ENCODE data around the gene VEPH1.

VEPH1 gene

GRCh38 chr3:157512534-157512933 is 9.3 kb upstream of the VEPH1 start:
- Histone ChIP-seq H3K9me2 (replicated peaks; ENCODE audit: control insufficient read depth, low read length) (no peaks in the 10 kb centered on the region), H3K4me1 (ENCODE audit: control insufficient read depth, low read length) (no peaks in the 10 kb centered on the region), H3K4me2 (ENCODE audit: low read length) (no peak overlapping the region), H3K27me3 (ENCODE audit: control insufficient read depth, low read length) (no peaks in the 10 kb centered on the region), H3K79me2 (ENCODE audit: control insufficient read depth, low read length) (no peaks in the 10 kb centered on the region), H3K9me3 (ENCODE audit: control insufficient read depth, insufficient read depth, low read length) (no peaks in the 10 kb centered on the region), H3F3A (ENCODE audit: control insufficient read depth, insufficient read depth) (no peaks in the 10 kb centered on the region), H3K36me3 (ENCODE audit: control insufficient read depth, low read length) (no peaks in the 10 kb centered on the region), H3K27ac (ENCODE audit: low read depth, low read length) (no peak overlapping the region), H4K20me1 (ENCODE audit: control insufficient read depth, insufficient read depth, low read depth, low read length) (no peaks in the 10 kb centered on the region), H3K4me3 (ENCODE audit: low read length) (no peak overlapping the region)
- TF ChIP-seq EZH2phosphoT487 (IDR thresholded peaks at IDR 0.05; ENCODE audit: borderline replicate concordance, low read length) (no peak), CTCF (IDR thresholded peaks at IDR 0.05; ENCODE audit: low read depth, low read length, poor library complexity, severe bottlenecking) (no peak)

GRCh38 chr3:157508461-157508860 is 5.2 kb upstream of the VEPH1 start:
- Histone ChIP-seq H3K27me3 (ENCODE audit: control insufficient read depth, low read length) (no peaks in the 10 kb centered on the region), H3K4me2 (ENCODE audit: low read length) (no peak overlapping the region), H4K20me1 (ENCODE audit: control insufficient read depth, insufficient read depth, low read depth, low read length) (no peaks in the 10 kb centered on the region), H3K36me3 (ENCODE audit: control insufficient read depth, low read length) (no peaks in the 10 kb centered on the region), H3K9me2 (replicated peaks; ENCODE audit: control insufficient read depth, low read length) (no peaks in the 10 kb centered on the region), H3F3A (ENCODE audit: control insufficient read depth, insufficient read depth) (no peaks in the 10 kb centered on the region), H3K27ac (ENCODE audit: low read depth, low read length) (no peak overlapping the region), H3K4me1 (ENCODE audit: control insufficient read depth, low read length) (no peaks in the 10 kb centered on the region), H3K79me2 (ENCODE audit: control insufficient read depth, low read length) (no peaks in the 10 kb centered on the region), H3K9me3 (ENCODE audit: control insufficient read depth, insufficient read depth, low read length) (no peaks in the 10 kb centered on the region), H3K4me3 (ENCODE audit: low read length) (no peak overlapping the region)
- no peak for TF ChIP-seq EZH2phosphoT487 (IDR thresholded peaks at IDR 0.05; ENCODE audit: borderline replicate concordance, low read length)
- TF ChIP-seq CTCF (IDR thresholded peaks at IDR 0.05; ENCODE audit: low read depth, low read length, poor library complexity, severe bottlenecking) = no peak

GRCh38 chr3:157501863-157502262 is 1.4 kb downstream of the VEPH1 start:
- Histone ChIP-seq H3K9me3 (ENCODE audit: control insufficient read depth, insufficient read depth, low read length) (no peaks in the 10 kb centered on the region), H3K9me2 (replicated peaks; ENCODE audit: control insufficient read depth, low read length) (no peaks in the 10 kb centered on the region), H3K79me2 (ENCODE audit: control insufficient read depth, low read length) (no peaks in the 10 kb centered on the region), H3K4me2 (ENCODE audit: low read length) (no peak overlapping the region), H4K20me1 (ENCODE audit: control insufficient read depth, insufficient read depth, low read depth, low read length) (no peaks in the 10 kb centered on the region), H3K4me3 (ENCODE audit: low read length) (no peak overlapping the region), H3F3A (ENCODE audit: control insufficient read depth, insufficient read depth) (no peaks in the 10 kb centered on the region), H3K27me3 (ENCODE audit: control insufficient read depth, low read length) (peaks cover 4% of the 10 kb centered on the region), H3K36me3 (ENCODE audit: control insufficient read depth, low read length) (no peaks in the 10 kb centered on the region), H3K4me1 (ENCODE audit: control insufficient read depth, low read length) (no peaks in the 10 kb centered on the region), H3K27ac (ENCODE audit: low read depth, low read length) (no peak overlapping the region)
- TF ChIP-seq CTCF (IDR thresholded peaks at IDR 0.05; ENCODE audit: low read depth, low read length, poor library complexity, severe bottlenecking) (no peak), EZH2phosphoT487 (IDR thresholded peaks at IDR 0.05; ENCODE audit: borderline replicate concordance, low read length) (no peak)

- no peak overlapping the region for H3K4me2 ChIP-seq (ENCODE audit: low read length)
Observed at GRCh38 chr3:157500232-157500631, 3.0 kb downstream of the VEPH1 start.

More at GRCh38 chr3:157500232-157500631, 3.0 kb downstream of the VEPH1 start:
- Histone ChIP-seq H3K27ac (ENCODE audit: low read depth, low read length) (no peak overlapping the region), H3K27me3 (ENCODE audit: control insufficient read depth, low read length) (peaks cover 10% of the 10 kb centered on the region), H3F3A (ENCODE audit: control insufficient read depth, insufficient read depth) (no peaks in the 10 kb centered on the region), H3K4me3 (ENCODE audit: low read length) (no peak overlapping the region), H3K4me1 (ENCODE audit: control insufficient read depth, low read length) (no peaks in the 10 kb centered on the region), H3K36me3 (ENCODE audit: control insufficient read depth, low read length) (no peaks in the 10 kb centered on the region), H3K9me3 (ENCODE audit: control insufficient read depth, insufficient read depth, low read length) (no peaks in the 10 kb centered on the region), H3K9me2 (replicated peaks; ENCODE audit: control insufficient read depth, low read length) (no peaks in the 10 kb centered on the region), H3K79me2 (ENCODE audit: control insufficient read depth, low read length) (no peaks in the 10 kb centered on the region), H4K20me1 (ENCODE audit: control insufficient read depth, insufficient read depth, low read depth, low read length) (no peaks in the 10 kb centered on the region)
- TF ChIP-seq CTCF (IDR thresholded peaks at IDR 0.05; ENCODE audit: low read depth, low read length, poor library complexity, severe bottlenecking) = no peak
- TF ChIP-seq EZH2phosphoT487 (IDR thresholded peaks at IDR 0.05; ENCODE audit: borderline replicate concordance, low read length) = no peak

Data from DOHH2 (cell line).